Stimulated activated CD8-positive, alpha-beta memory T cell treated with anti-CD3 and anti-CD28 coated beads, Interleukin-4, amount 100 ng/mL, for 24 hours (primary cell): ENCODE data around the gene CD8B2.
"Not testable (repeated sequence)": the region's sequence is repeated elsewhere in the genome, so short reads cannot be mapped to it uniquely, and the experiment has no call there.

Experiments
- DNase-seq: peaks from one replicate; pipeline ENCODE4 v3.0.0-alpha.2; 2020; ENCODE audit warnings: low read depth

Gene CD8B2

GRCh38 chr2:106486551-106487385 is at the start of gene CD8B2:
Gene CD8B2 (plus strand): TSS chr2:106487364. CDS start chr2:106487427, 63 bp downstream.
- not testable (repeated sequence) for DNase-seq

GRCh38 chr2:106461882-106462281 is 25.3 kb upstream of the CD8B2 start:
- not testable (repeated sequence) for DNase-seq

GRCh38 chr2:106467516-106467915 is 19.6 kb upstream of the CD8B2 start:
- DNase-seq, result not testable (repeated sequence)

GRCh38 chr2:106468107-106468506 is 19.1 kb upstream of the CD8B2 start, which contains the start of gene RGPD3:
Gene RGPD3 (minus strand): TSS chr2:106468413. CDS start chr2:106468288, 125 bp downstream.
- not testable (repeated sequence) for DNase-seq

- DNase-seq, result peak; percentile 36
Measured at GRCh38 chr2:106470658-106471057, 16.5 kb upstream of the CD8B2 start.

GRCh38 chr2:106477647-106478046 is 9.5 kb upstream of the CD8B2 start:
- DNase-seq, result not testable (repeated sequence)

GRCh38 chr2:106479563-106479962 is 7.6 kb upstream of the CD8B2 start:
- DNase-seq, result not testable (repeated sequence)

- not testable (repeated sequence) for DNase-seq
Measured at GRCh38 chr2:106487386-106488191, 425 bp downstream of the CD8B2 start.

GRCh38 chr2:106489701-106490100 is 2.5 kb downstream of the CD8B2 start:
- DNase-seq, result not testable (repeated sequence)

GRCh38 chr2:106492399-106492798 is 5.2 kb downstream of the CD8B2 start:
- not testable (repeated sequence) for DNase-seq

- not testable (repeated sequence) for DNase-seq
Measured at GRCh38 chr2:106492913-106493312, 5.7 kb downstream of the CD8B2 start.

- not testable (repeated sequence) for DNase-seq
Measured at GRCh38 chr2:106498549-106498948, 11.4 kb downstream of the CD8B2 start.

GRCh38 chr2:106500350-106500749 is 13.2 kb downstream of the CD8B2 start:
- DNase-seq, result not testable (repeated sequence)

- DNase-seq, result not testable (repeated sequence)
Measured at GRCh38 chr2:106502351-106502750, 15.2 kb downstream of the CD8B2 start.

- not testable (repeated sequence) for DNase-seq
Measured at GRCh38 chr2:106504192-106504591, 17.0 kb downstream of the CD8B2 start.

- DNase-seq, result not testable (repeated sequence)
Measured at GRCh38 chr2:106504787-106505186, 17.6 kb downstream of the CD8B2 start.

GRCh38 chr2:106506002-106506687 is 19.0 kb downstream of the CD8B2 start:
- not testable (repeated sequence) for DNase-seq

GRCh38 chr2:106508660-106509373 is 21.7 kb downstream of the CD8B2 start:
- not testable (repeated sequence) for DNase-seq

GRCh38 chr2:106509374-106509770 is 22.2 kb downstream of the CD8B2 start:
- not testable (repeated sequence) for DNase-seq

GRCh38 chr2:106510791-106511190 is 23.6 kb downstream of the CD8B2 start:
- not testable (repeated sequence) for DNase-seq

GRCh38 chr2:106511476-106511901 is 24.3 kb downstream of the CD8B2 start:
- peak; percentile 28 for DNase-seq
